ENCODE measurements around the gene ACSF3. TPM values are rescaled to one million over a fixed set of nuclear protein-coding genes. Genes with fewer than 3 reads are reported as not detected.

The ACSF3 gene
- total RNA-seq, 1 experiment from 2014 or later, result 34.0 TPM

- Histone ChIP-seq H3K27ac (no peak overlapping the region), H3K4me3 (no peak overlapping the region), H3K36me3 (ENCODE audit: low read depth) (no peaks in the 10 kb centered on the region), H3K79me2 (ENCODE audit: low read depth) (no peaks in the 10 kb centered on the region), H3K4me1 (replicated peaks; ENCODE audit: insufficient read depth) (no peaks in the 10 kb centered on the region), H4K20me1 (ENCODE audit: insufficient read depth) (no peaks in the 10 kb centered on the region), H3K27me3 (ENCODE audit: insufficient read depth, low read depth) (peaks cover 60% of the 10 kb centered on the region), H3K4me2 (no peak overlapping the region), H3K9me2 (ENCODE audit: insufficient read depth) (no peaks in the 10 kb centered on the region), H3F3A (ENCODE audit: insufficient read depth, low read depth) (no peaks in the 10 kb centered on the region), H2AFZ (no peak overlapping the region), H3K9me3 (ENCODE audit: insufficient read depth, low read depth) (no peaks in the 10 kb centered on the region)
- ChIA-PET POLR2A (ENCODE audit: unreplicated experiment) (no interaction called here), CTCF (no interaction called here)
- no peak for TF ChIP-seq CTCF (conservative IDR thresholded peaks at IDR 0.05)
- no peak for TF ChIP-seq EZH2 (IDR thresholded peaks at IDR 0.05; ENCODE audit: low read depth)
- intact Hi-C loops (cut with micrococcal nuclease; ENCODE audit: unreplicated experiment), result no loop called here
- no TSS peak for BruUV-seq (replicated peaks)
- no peak for DNase-seq
These were observed 31.9 kb upstream of the ACSF3 start for GRCh38 chr16:89061590-89062380.

- no peak overlapping the region for H3K4me2 ChIP-seq
- H4K20me1 ChIP-seq (ENCODE audit: insufficient read depth), result no peaks in the 10 kb centered on the region
- H3K27me3 ChIP-seq (ENCODE audit: insufficient read depth, low read depth), result peaks cover 60% of the 10 kb centered on the region
- H2AFZ ChIP-seq, result no peak overlapping the region
- H3K27ac ChIP-seq, result no peak overlapping the region
- H3K4me3 ChIP-seq, result no peak overlapping the region
- no peaks in the 10 kb centered on the region for H3K9me2 ChIP-seq (ENCODE audit: insufficient read depth)
- no TSS peak for BruUV-seq (replicated peaks)
- intact Hi-C loops (cut with micrococcal nuclease; ENCODE audit: unreplicated experiment), result no loop called here
- no peaks in the 10 kb centered on the region for H3K9me3 ChIP-seq (ENCODE audit: insufficient read depth, low read depth)
- TF ChIP-seq EZH2 (IDR thresholded peaks at IDR 0.05; ENCODE audit: low read depth) (no peak), CTCF (conservative IDR thresholded peaks at IDR 0.05) (no peak)
- CTCF ChIA-PET, result no interaction called here
- no peaks in the 10 kb centered on the region for H3K79me2 ChIP-seq (ENCODE audit: low read depth)
- DNase-seq, result no peak
- H3K36me3 ChIP-seq (ENCODE audit: low read depth), result no peaks in the 10 kb centered on the region
- POLR2A ChIA-PET (ENCODE audit: unreplicated experiment), result no interaction called here
- no peaks in the 10 kb centered on the region for H3F3A ChIP-seq (ENCODE audit: insufficient read depth, low read depth)
- no peaks in the 10 kb centered on the region for H3K4me1 ChIP-seq (replicated peaks; ENCODE audit: insufficient read depth)
These were observed 31.0 kb upstream of the ACSF3 start for GRCh38 chr16:89062389-89063345.

- no peaks in the 10 kb centered on the region for H3K79me2 ChIP-seq (ENCODE audit: low read depth)
- no peak overlapping the region for H2AFZ ChIP-seq
- ChIA-PET POLR2A (ENCODE audit: unreplicated experiment) (no interaction called here), CTCF (no interaction called here)
- peaks cover 64% of the 10 kb centered on the region for H3K27me3 ChIP-seq (ENCODE audit: insufficient read depth, low read depth)
- no peaks in the 10 kb centered on the region for H3K4me1 ChIP-seq (replicated peaks; ENCODE audit: insufficient read depth)
- no peak for DNase-seq
- no TSS peak for BruUV-seq (replicated peaks)
- H3K4me3 ChIP-seq, result no peak overlapping the region
- intact Hi-C loops (cut with micrococcal nuclease; ENCODE audit: unreplicated experiment), result no loop called here
- TF ChIP-seq CTCF (conservative IDR thresholded peaks at IDR 0.05) (no peak), EZH2 (IDR thresholded peaks at IDR 0.05; ENCODE audit: low read depth) (no peak)
- H3K36me3 ChIP-seq (ENCODE audit: low read depth), result no peaks in the 10 kb centered on the region
- no peaks in the 10 kb centered on the region for H4K20me1 ChIP-seq (ENCODE audit: insufficient read depth)
- no peaks in the 10 kb centered on the region for H3K9me3 ChIP-seq (ENCODE audit: insufficient read depth, low read depth)
- no peak overlapping the region for H3K27ac ChIP-seq
- H3F3A ChIP-seq (ENCODE audit: insufficient read depth, low read depth), result no peaks in the 10 kb centered on the region
- no peaks in the 10 kb centered on the region for H3K9me2 ChIP-seq (ENCODE audit: insufficient read depth)
- no peak overlapping the region for H3K4me2 ChIP-seq
These were observed 29.8 kb upstream of the ACSF3 start for GRCh38 chr16:89063768-89064320.

All from PC-9 (cell line).